OCI-LY7 (cell line): ENCODE results near the gene EEIG1. TPM values are rescaled to one million over a fixed set of nuclear protein-coding genes. Genes with fewer than 3 reads are reported as not detected.

Experiments used
- BruUV-seq: library from RNA; stranded (reverse); fragments of 400-500 nt; replicated peaks from 2 replicates; lab custom pipeline; 2021; lab: Mats Ljungman, UMichigan
- CTCF ChIA-PET: fragments of 300-600 bp; sonication (Branson Sonifier 250); formaldehyde crosslinking; loops from one replicate; lab custom pipeline; 2022; ENCODE audit warnings: antibody characterized with exemption; ENCODE audit not compliant: unreplicated experiment; lab: Charles Lee
- POLR2A ChIA-PET: fragments of 300-600 bp; sonication (Branson Sonifier 250); formaldehyde crosslinking; loops from one replicate; lab custom pipeline; 2022; ENCODE audit warnings: antibody characterized with exemption; lab: Charles Lee
- DNase-seq: peaks from one replicate; pipeline ENCODE4 v3.0.0-alpha.2; 2015; ENCODE audit warnings: low spot score
- H2AFZ ChIP-seq: fragments of 200-600 bp; sonication (generic), shearing (Covaris generic); 2 replicates; pipeline ENCODE4 v1.6.1; 2014; ENCODE audit warnings: mild to moderate bottlenecking, antibody characterized with exemption, low read length, moderate library complexity
- H3K27ac ChIP-seq: fragments of 200-600 bp; sonication (generic); 2 replicates; pipeline ENCODE4 v1.5.1; 2014; ENCODE audit warnings: mixed run types, low read depth, mild to moderate bottlenecking, moderate library complexity, low read length, inconsistent platforms; ENCODE audit not compliant: poor library complexity, severe bottlenecking
- H3K36me3 ChIP-seq: fragments of 200-600 bp; sonication (generic); 2 replicates; pipeline ENCODE4 v1.6.1; 2014; ENCODE audit warnings: mild to moderate bottlenecking, antibody characterized with exemption, low read length, moderate library complexity, mixed read lengths; ENCODE audit not compliant: insufficient read depth
- H3K4me1 ChIP-seq: fragments of 200-600 bp; sonication (generic); 2 replicates; pipeline ENCODE4 v1.5.1; 2014; ENCODE audit warnings: mild to moderate bottlenecking, low read length; ENCODE audit not compliant: insufficient read depth, poor library complexity, severe bottlenecking
- H3K4me2 ChIP-seq: fragments of 200-600 bp; sonication (generic); 2 replicates; pipeline ENCODE4 v1.6.1; 2014; ENCODE audit warnings: mild to moderate bottlenecking, low read length
- H3K4me3 ChIP-seq: fragments of 200-600 bp; sonication (generic); 2 replicates; pipeline ENCODE4 v1.5.1; 2014; ENCODE audit warnings: mild to moderate bottlenecking, low read depth, low read length; ENCODE audit not compliant: poor library complexity, severe bottlenecking
- H3K79me2 ChIP-seq: fragments of 200-600 bp; sonication (generic); 2 replicates; pipeline ENCODE4 v1.6.1; 2016; ENCODE audit warnings: low read depth, mild to moderate bottlenecking, low read length, moderate library complexity, mixed read lengths; ENCODE audit not compliant: insufficient read depth
- H3K9me2 ChIP-seq: fragments of 200-600 bp; sonication (generic); 2 replicates; pipeline ENCODE4 v1.6.1; 2016; ENCODE audit warnings: mild to moderate bottlenecking, low read length, mixed read lengths; ENCODE audit not compliant: insufficient read depth
- H3K9me3 ChIP-seq: fragments of 200-600 bp; sonication (generic); 2 replicates; pipeline ENCODE4 v1.6.1; 2014; ENCODE audit warnings: mild to moderate bottlenecking, mixed run types, low read length, mixed read lengths
- H4K20me1 ChIP-seq: fragments of 200-600 bp; sonication (generic); 2 replicates; pipeline ENCODE4 v1.6.1; 2014; ENCODE audit warnings: mild to moderate bottlenecking, antibody characterized with exemption, low read length, moderate library complexity, mixed read lengths; ENCODE audit not compliant: insufficient read depth
- EZH2phosphoT487 ChIP-seq: fragments of 200-600 bp; sonication (generic); IDR thresholded peaks from 2 replicates; pipeline ENCODE4 v1.6.1; 2018; ENCODE audit warnings: low read depth, borderline replicate concordance, mild to moderate bottlenecking, mixed run types, antibody characterized with exemption, low read length, moderate library complexity, mixed read lengths
- intact Hi-C: fragments of 100-400 bp; cut with micrococcal nuclease; formaldehyde crosslinking; loops from one replicate; pipeline ENCODE4 v1.10.0; 2022; ENCODE audit not compliant: unreplicated experiment
- total RNA-seq, 2 experiments: library from RNA; depleted of rRNA in 1 of 2; stranded (reverse); fragments of >200 nt in 1 of 2; shearing (Covaris generic) in 1 of 2; gene quantifications; 2 replicates each; pipeline ENCODE4 v1.2.3, GENCODE V29; 2014 to 2022
- TF ChIP-seq, protein P1 (sequence below): fragments of 200-600 bp; sonication (generic); conservative IDR thresholded peaks from 2 replicates; pipeline ENCODE4 v1.5.1; 2014; ENCODE audit warnings: mild to moderate bottlenecking, antibody characterized with exemption, low read length, moderate library complexity, mixed read lengths

EEIG1 gene
- total RNA-seq, 2 experiments from 2014 or later: 25.8 to 60.1 TPM

DNA sequence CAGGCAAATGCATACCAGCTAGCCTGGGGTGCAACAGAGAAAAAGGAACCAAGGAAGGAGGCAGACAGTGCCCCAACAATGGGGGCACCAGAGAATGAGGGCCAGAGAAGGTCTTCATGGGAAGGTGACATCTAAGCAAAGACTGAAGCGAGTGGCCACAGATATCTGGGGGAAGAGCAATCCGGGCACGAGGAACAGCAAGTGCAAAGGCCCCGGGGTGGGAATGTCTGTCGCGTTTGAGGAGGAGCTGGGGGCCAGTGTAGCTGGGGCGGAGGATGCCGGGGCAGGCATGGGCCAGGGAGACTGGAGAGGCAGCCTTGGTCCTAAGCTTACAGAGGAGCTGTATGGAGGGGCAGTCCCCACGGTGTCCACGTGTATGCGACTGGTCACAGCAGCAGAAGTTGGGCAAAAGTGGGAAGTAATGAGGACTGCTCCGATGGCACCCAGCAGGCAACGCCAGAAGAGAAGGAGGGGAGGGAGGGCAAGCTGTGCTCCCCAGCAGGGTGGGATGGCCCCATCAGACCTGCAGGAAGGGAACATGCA, 19.1 kb downstream of the EEIG1 start:
- no peak for TF ChIP-seq EZH2phosphoT487
- TF ChIP-seq, protein P1, sequence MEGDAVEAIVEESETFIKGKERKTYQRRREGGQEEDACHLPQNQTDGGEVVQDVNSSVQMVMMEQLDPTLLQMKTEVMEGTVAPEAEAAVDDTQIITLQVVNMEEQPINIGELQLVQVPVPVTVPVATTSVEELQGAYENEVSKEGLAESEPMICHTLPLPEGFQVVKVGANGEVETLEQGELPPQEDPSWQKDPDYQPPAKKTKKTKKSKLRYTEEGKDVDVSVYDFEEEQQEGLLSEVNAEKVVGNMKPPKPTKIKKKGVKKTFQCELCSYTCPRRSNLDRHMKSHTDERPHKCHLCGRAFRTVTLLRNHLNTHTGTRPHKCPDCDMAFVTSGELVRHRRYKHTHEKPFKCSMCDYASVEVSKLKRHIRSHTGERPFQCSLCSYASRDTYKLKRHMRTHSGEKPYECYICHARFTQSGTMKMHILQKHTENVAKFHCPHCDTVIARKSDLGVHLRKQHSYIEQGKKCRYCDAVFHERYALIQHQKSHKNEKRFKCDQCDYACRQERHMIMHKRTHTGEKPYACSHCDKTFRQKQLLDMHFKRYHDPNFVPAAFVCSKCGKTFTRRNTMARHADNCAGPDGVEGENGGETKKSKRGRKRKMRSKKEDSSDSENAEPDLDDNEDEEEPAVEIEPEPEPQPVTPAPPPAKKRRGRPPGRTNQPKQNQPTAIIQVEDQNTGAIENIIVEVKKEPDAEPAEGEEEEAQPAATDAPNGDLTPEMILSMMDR: no peak
- H3K4me3 ChIP-seq: no peak overlapping the region
- H3K4me1 ChIP-seq: peaks cover 55% of the 10 kb centered on the region
- H4K20me1 ChIP-seq: 0 out of 2 replicates have a peak, but pooled peaks cover 4% of the 10 kb centered on the region
- no peak for DNase-seq
- H3K27ac ChIP-seq: no peak overlapping the region
- H3K36me3 ChIP-seq: peaks cover 65% of the 10 kb centered on the region
- H3K9me3 ChIP-seq: no peaks in the 10 kb centered on the region; the same call in 1 of the 2 replicates
- no TSS peak for BruUV-seq
- ChIA-PET POLR2A (interaction anchor here (1.0 kb wide), 1 partner anchor 13 kb away, joined by 4 read pairs; no protein-coding TSS in a partner anchor), CTCF (no interaction called here)
- intact Hi-C loops: no loop called here
- peaks cover 99% of the 10 kb centered on the region for H3K79me2 ChIP-seq
- no peak overlapping the region for H3K4me2 ChIP-seq
- H2AFZ ChIP-seq: no peak overlapping the region
- no peaks in the 10 kb centered on the region for H3K9me2 ChIP-seq

DNA sequence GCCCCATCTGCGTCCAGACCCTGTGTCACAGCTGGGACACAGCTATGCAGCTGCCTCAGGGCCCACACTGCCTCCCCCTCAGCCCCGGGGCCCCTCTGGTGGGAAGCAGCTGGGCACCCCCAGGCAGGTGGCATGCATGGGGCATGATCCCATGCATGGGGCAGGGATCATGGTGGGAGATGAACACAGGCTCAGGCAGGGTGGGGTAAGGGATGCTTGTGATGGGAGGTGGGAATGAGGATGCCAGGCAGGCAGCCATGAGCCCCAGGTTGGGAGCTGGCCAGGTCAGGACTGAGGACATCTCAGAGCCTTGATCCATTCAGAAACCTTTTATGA, 19.7 kb downstream of the EEIG1 start:
- no peaks in the 10 kb centered on the region; the same call in 1 of the 2 replicates for H3K9me3 ChIP-seq
- ChIA-PET POLR2A (interaction anchor here (0.7 to 1.0 kb wide), 4 partner anchors 10 to 111 kb away, joined by 3 to 4 read pairs (median 3); no protein-coding TSS in a partner anchor), CTCF (no interaction called here)
- H3K4me3 ChIP-seq: no peak overlapping the region
- H4K20me1 ChIP-seq: 0 out of 2 replicates have a peak, but pooled peaks cover 4% of the 10 kb centered on the region
- intact Hi-C loops: no loop called here
- no peak overlapping the region for H3K27ac ChIP-seq
- H3K79me2 ChIP-seq: peaks cover 98% of the 10 kb centered on the region
- peaks cover 52% of the 10 kb centered on the region for H3K4me1 ChIP-seq
- H3K36me3 ChIP-seq: peaks cover 65% of the 10 kb centered on the region
- no peaks in the 10 kb centered on the region for H3K9me2 ChIP-seq
- TF ChIP-seq, protein P1: no peak
- no peak for TF ChIP-seq EZH2phosphoT487
- DNase-seq: no peak
- no peak overlapping the region for H3K4me2 ChIP-seq
- no TSS peak for BruUV-seq
- H2AFZ ChIP-seq: no peak overlapping the region
